K562 (cell line): Measurements from ENCODE around the gene GYPE.
"Not testable (repeated sequence)": the region's sequence is repeated elsewhere in the genome, so short reads cannot be mapped to it uniquely, and the experiment has no call there.

Experiments used
- ARID1B ChIP-seq: fragments of 450-650 bp; IDR thresholded peaks from 2 replicates; pipeline ENCODE4 v1.6.1; 2016; ENCODE audit warnings: antibody characterized with exemption, mild to moderate bottlenecking, inconsistent platforms
- BDP1 ChIP-seq: IDR thresholded peaks from 3 replicates; pipeline ENCODE4 v1.6.1; 2011; ENCODE audit not compliant: insufficient read length, insufficient read depth
- CTCF ChIP-seq, 3 experiments: IDR thresholded peaks in 2 of 3; conservative IDR thresholded peaks in 1 of 3; 2 replicates each; pipeline ENCODE4 v1.5.1; 2011 to 2012; ENCODE audit warnings: low read length in 3 of 3, mild to moderate bottlenecking in 3 of 3, control low read depth in 2 of 3, improper control_type of control experiment in 1 of 3, inconsistent platforms in 1 of 3, low read depth in 1 of 3, mixed read lengths in 1 of 3, moderate library complexity in 1 of 3; ENCODE audit not compliant: insufficient read depth in 2 of 3
- E2F5 ChIP-seq: sonication (generic); formaldehyde crosslinking; IDR thresholded peaks from 2 replicates; pipeline ENCODE4 v1.8.0; 2022; ENCODE audit warnings: mild to moderate bottlenecking, missing genetic modification reagents
- FOXP4 ChIP-seq: sonication (generic); formaldehyde crosslinking; IDR thresholded peaks from 2 replicates; pipeline ENCODE4 v1.8.0; 2022; ENCODE audit warnings: mild to moderate bottlenecking, missing genetic modification reagents, borderline replicate concordance
- HMGXB4 ChIP-seq: sonication (generic); formaldehyde crosslinking; IDR thresholded peaks from 2 replicates; pipeline ENCODE4 v1.8.1; 2023; ENCODE audit warnings: mild to moderate bottlenecking, missing genetic modification reagents
- HNRNPLL ChIP-seq: fragments of 200-400 bp; formaldehyde crosslinking; IDR thresholded peaks from 2 replicates; pipeline ENCODE4 v1.6.1; 2017; ENCODE audit warnings: low read length, low read depth, mild to moderate bottlenecking; ENCODE audit not compliant: poor library complexity, severe bottlenecking
- PTTG1 ChIP-seq: fragments of 450-650 bp; IDR thresholded peaks from 2 replicates; pipeline ENCODE4 v1.6.1; 2016; ENCODE audit warnings: low read depth, mild to moderate bottlenecking, missing genetic modification characterization, missing compliant biosample characterization
- RNF219 ChIP-seq: fragments of 250-450 bp; sonication (Bioruptor Pico); IDR thresholded peaks from 2 replicates; pipeline ENCODE4 v1.5.0; 2022; ENCODE audit warnings: mild to moderate bottlenecking
- SMC3 ChIP-seq: conservative IDR thresholded peaks from 2 replicates; pipeline ENCODE4 v1.6.1; 2011; ENCODE audit warnings: low read depth, low read length, improper control_type of control experiment; ENCODE audit not compliant: insufficient read depth

- not testable (repeated sequence) for TF ChIP-seq E2F5 (CRISPR knock-in tag); PTTG1; ARID1B; FOXP4; SMC3; HMGXB4 (CRISPR knock-in tag); BDP1; HNRNPLL; RNF219; CTCF (IDR thresholded peaks at IDR 0.05 in 2 of 3, conservative IDR thresholded peaks at IDR 0.05 in 1 of 3; ENCODE audit: insufficient read depth in 2 of 3, low read depth in 1 of 3, low read length in 3 of 3)
These were observed 44.8 kb upstream of the GYPE start for GRCh38 chr4:143950185-143950584.
